Progenitor cell of endocrine pancreas (in vitro differentiated cells): Measurements from ENCODE around the gene MBOAT2. TPM values are rescaled to one million over a fixed set of nuclear protein-coding genes. Genes with fewer than 3 reads are reported as not detected.

Experiments used
- DNase-seq: peaks from one replicate; pipeline ENCODE4 v3.0.0; 2021; ENCODE audit warnings: low spot score; ENCODE audit not compliant: unreplicated experiment
- H3K27ac Mint-ChIP-seq: 2 replicates; pipeline ENCODE4 v1.8.0; 2021; ENCODE audit warnings: mild to moderate bottlenecking, moderate library complexity, mixed read lengths
- H3K27me3 Mint-ChIP-seq: 2 replicates; pipeline ENCODE4 v1.8.0; 2021; ENCODE audit warnings: mixed read lengths
- H3K36me3 Mint-ChIP-seq: 2 replicates; pipeline ENCODE4 v1.8.0; 2022; ENCODE audit warnings: mixed read lengths; ENCODE audit not compliant: insufficient read depth
- H3K4me1 Mint-ChIP-seq: 2 replicates; pipeline ENCODE4 v1.8.0; 2021; ENCODE audit warnings: low read depth, mixed read lengths
- H3K4me3 Mint-ChIP-seq: 2 replicates; pipeline ENCODE4 v1.8.0; 2021; ENCODE audit warnings: low read depth, mild to moderate bottlenecking, moderate library complexity, mixed read lengths
- H3K9me3 Mint-ChIP-seq: 2 replicates; pipeline ENCODE4 v1.8.0; 2021; ENCODE audit warnings: low read depth, mixed read lengths
- total RNA-seq: library from RNA; stranded (reverse); gene quantifications from 2 replicates; pipeline ENCODE4 v1.2.1, GENCODE V29; 2021
- TF ChIP-seq, protein P1 (sequence below): fragments of 200-600 bp; sonication (generic); IDR thresholded peaks from one replicate; pipeline ENCODE4 v1.5.0; 2021; ENCODE audit warnings: antibody characterized with exemption, mild to moderate bottlenecking; ENCODE audit not compliant: unreplicated experiment

The MBOAT2 gene
- total RNA-seq, 1 donor from 2014 or later, result 49.8 TPM

DNA sequence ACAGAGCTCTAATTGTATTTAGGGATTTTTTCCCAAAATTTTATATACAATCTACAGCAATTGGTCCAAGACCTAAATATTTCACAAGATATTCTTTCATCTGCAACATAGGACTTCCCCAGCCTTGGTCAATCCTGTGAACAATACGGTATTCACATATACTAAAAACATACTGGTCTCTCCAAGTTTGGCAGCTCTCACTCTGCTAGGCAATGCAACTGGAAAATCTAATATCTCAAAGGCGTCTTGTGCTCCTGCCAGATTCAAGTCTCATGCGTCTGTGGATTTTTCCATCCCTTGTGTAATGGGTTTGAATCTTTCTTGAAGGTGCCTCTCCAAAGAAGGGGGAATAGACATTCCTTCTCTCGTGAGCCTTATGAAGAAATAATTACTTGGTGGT is 27.4 kb upstream of the MBOAT2 start:
- Mint-ChIP-seq H3K36me3 (no peaks in the 10 kb centered on the region), H3K9me3 (no peaks in the 10 kb centered on the region), H3K27ac (no peak overlapping the region), H3K4me1 (peaks cover 24% of the 10 kb centered on the region), H3K4me3 (no peak overlapping the region), H3K27me3 (no peaks in the 10 kb centered on the region)
- no peak for DNase-seq
- TF ChIP-seq, protein P1, sequence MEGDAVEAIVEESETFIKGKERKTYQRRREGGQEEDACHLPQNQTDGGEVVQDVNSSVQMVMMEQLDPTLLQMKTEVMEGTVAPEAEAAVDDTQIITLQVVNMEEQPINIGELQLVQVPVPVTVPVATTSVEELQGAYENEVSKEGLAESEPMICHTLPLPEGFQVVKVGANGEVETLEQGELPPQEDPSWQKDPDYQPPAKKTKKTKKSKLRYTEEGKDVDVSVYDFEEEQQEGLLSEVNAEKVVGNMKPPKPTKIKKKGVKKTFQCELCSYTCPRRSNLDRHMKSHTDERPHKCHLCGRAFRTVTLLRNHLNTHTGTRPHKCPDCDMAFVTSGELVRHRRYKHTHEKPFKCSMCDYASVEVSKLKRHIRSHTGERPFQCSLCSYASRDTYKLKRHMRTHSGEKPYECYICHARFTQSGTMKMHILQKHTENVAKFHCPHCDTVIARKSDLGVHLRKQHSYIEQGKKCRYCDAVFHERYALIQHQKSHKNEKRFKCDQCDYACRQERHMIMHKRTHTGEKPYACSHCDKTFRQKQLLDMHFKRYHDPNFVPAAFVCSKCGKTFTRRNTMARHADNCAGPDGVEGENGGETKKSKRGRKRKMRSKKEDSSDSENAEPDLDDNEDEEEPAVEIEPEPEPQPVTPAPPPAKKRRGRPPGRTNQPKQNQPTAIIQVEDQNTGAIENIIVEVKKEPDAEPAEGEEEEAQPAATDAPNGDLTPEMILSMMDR, result no peak

DNA sequence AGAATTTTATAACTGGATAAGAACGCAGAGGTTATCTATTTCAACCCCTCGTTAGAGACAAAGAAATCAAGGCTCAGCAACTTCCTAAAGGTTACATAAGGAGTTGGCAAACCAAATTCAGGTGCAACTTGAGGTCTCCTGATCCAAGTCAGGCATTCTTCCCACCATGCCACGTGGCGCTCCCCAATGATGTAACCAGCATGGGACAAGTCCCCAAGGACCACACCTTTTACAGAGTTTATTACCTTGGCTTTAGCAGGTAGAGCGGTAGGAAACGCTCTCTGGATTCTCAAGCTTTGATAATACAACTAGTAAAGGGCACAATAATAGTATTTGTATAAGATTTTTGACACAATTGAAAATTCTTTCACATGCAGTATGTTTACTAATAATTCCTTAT is 26.7 kb upstream of the MBOAT2 start:
- TF ChIP-seq, protein P1, result no peak
- Mint-ChIP-seq H3K36me3 (no peaks in the 10 kb centered on the region), H3K4me1 (peaks cover 27% of the 10 kb centered on the region), H3K9me3 (no peaks in the 10 kb centered on the region), H3K27me3 (no peaks in the 10 kb centered on the region), H3K27ac (no peak overlapping the region), H3K4me3 (no peak overlapping the region)
- no peak for DNase-seq

DNA sequence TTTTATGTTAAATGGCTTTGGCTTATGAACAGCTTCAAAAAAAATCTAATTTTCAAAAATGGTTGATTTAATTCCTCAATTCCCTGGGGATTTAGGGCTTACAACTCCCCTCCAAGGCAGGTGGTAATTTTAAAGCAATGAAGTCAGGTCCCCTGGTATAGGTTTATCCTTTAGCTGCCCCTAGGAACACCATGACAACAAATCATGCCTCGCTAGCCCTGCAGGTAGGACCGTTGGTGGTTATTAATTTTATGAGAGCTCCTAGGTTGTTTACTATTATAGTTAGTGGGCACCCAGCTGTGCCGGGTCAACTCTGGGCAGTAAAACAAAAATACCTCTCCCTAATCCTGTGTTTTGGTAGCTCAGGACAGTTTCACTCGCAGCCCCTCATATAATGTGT is 26.2 kb upstream of the MBOAT2 start:
- Mint-ChIP-seq H3K27ac (no peak overlapping the region), H3K27me3 (no peaks in the 10 kb centered on the region), H3K4me1 (peaks cover 27% of the 10 kb centered on the region), H3K4me3 (no peak overlapping the region), H3K36me3 (no peaks in the 10 kb centered on the region), H3K9me3 (no peaks in the 10 kb centered on the region)
- TF ChIP-seq, protein P1, result no peak
- no peak for DNase-seq

DNA sequence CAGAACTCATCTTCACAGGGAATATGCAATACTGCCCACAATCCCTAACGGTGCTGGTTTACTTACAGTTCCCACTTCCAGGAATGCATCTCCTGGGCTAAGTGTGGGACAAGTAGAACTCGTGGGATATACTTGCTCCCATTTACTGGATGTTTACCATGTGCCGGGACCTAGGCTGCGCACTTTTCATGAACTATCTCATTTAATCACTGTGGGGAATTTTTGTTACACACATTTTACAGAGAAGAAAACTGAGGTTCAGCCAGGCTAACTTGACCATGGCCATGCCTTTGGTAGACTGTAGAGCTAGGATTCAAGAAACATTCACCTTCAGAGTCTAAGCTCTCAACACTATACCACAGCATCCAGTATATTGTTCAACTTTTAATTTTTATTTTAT is 24.4 kb upstream of the MBOAT2 start:
- peaks cover 20% of the 10 kb centered on the region for H3K4me1 Mint-ChIP-seq
- TF ChIP-seq, protein P1, result no peak
- H3K4me3 Mint-ChIP-seq, result no peak overlapping the region
- H3K27me3 Mint-ChIP-seq, result no peaks in the 10 kb centered on the region
- no peak for DNase-seq
- H3K36me3 Mint-ChIP-seq, result no peaks in the 10 kb centered on the region
- no peaks in the 10 kb centered on the region for H3K9me3 Mint-ChIP-seq
- H3K27ac Mint-ChIP-seq, result no peak overlapping the region

DNA sequence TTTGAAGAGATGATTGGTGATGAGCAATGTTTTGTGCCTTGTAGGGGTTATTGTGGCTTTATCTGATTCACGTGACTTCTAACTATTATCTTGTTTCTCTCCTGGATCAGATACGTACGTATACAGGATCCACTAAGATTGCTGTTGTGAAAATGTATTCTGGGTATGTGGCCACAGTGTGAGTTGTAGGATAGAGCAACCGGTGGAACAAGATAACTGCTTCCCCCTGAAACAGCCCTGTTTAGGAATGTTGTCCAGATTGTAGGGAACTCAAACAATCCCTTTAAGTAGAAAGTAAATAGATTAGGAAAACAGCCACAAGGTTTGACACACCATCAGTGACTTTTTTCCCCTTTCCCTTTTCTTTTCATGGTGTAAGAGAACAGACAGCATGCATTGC is 22.3 kb upstream of the MBOAT2 start:
- peak overlapping the region; percentile 17 for H3K27ac Mint-ChIP-seq
- DNase-seq, result no peak
- no peak overlapping the region for H3K4me3 Mint-ChIP-seq
- no peaks in the 10 kb centered on the region for H3K36me3 Mint-ChIP-seq
- TF ChIP-seq, protein P1, result no peak
- peaks cover 11% of the 10 kb centered on the region for H3K4me1 Mint-ChIP-seq
- H3K9me3 Mint-ChIP-seq, result no peaks in the 10 kb centered on the region
- H3K27me3 Mint-ChIP-seq, result no peaks in the 10 kb centered on the region

DNA sequence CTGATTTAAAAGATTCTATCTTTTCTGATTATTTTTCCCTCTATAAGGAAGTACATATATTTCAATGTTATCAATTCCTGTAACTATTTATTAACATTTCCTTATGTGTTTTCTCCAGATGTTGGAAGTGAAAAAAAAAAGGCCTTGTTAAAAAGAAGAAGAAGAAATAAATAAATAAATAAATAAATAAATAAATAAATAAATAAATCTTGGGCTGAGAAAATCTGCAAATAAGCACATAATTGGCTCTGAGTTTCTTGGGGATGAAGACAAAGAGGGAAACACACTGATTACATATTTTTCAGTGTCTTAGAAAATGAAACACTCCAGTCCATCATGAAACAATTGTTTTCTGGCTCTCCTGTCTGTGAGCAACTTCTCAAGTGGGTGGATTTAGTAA is 21.1 kb upstream of the MBOAT2 start:
- Mint-ChIP-seq H3K4me3 (no peak overlapping the region), H3K9me3 (no peaks in the 10 kb centered on the region), H3K36me3 (no peaks in the 10 kb centered on the region), H3K27ac (no peak overlapping the region), H3K4me1 (peaks cover 11% of the 10 kb centered on the region), H3K27me3 (no peaks in the 10 kb centered on the region)
- TF ChIP-seq, protein P1, result no peak
- no peak for DNase-seq
